PC-9 (cell line): ENCODE results near the gene NUDCD2. TPM values are rescaled to one million over a fixed set of nuclear protein-coding genes. Genes with fewer than 3 reads are reported as not detected.

ENCODE experiments used
- BruUV-seq: library from RNA; stranded (reverse); fragments of 400-500 nt; replicated peaks from 2 replicates; lab custom pipeline; 2021; lab: Mats Ljungman, UMichigan
- CTCF ChIA-PET: fragments of 300-600 bp; sonication (Branson Sonifier 250); formaldehyde crosslinking; loops from one replicate; lab custom pipeline; 2022; ENCODE audit warnings: antibody characterized with exemption; lab: Charles Lee
- POLR2A ChIA-PET: fragments of 300-600 bp; sonication (Branson Sonifier 250); formaldehyde crosslinking; loops from one replicate; lab custom pipeline; 2022; ENCODE audit warnings: antibody characterized with exemption; ENCODE audit not compliant: unreplicated experiment; lab: Charles Lee
- DNase-seq, 2 experiments: peaks; one replicate each; pipeline versions ENCODE4 v3.0.0 to v3.0.0-alpha.2; 2015 to 2022; ENCODE audit warnings: mixed read lengths in 1 of 2
- H2AFZ ChIP-seq: fragments of 200-600 bp; sonication (generic); 2 replicates; pipeline ENCODE4 v1.8.1; 2017; ENCODE audit warnings: antibody characterized with exemption
- H3F3A ChIP-seq: fragments of 200-600 bp; sonication (generic); 2 replicates; pipeline ENCODE4 v1.8.1; 2017; ENCODE audit warnings: antibody characterized with exemption, mild to moderate bottlenecking, low read depth; ENCODE audit not compliant: insufficient read depth
- H3K27ac ChIP-seq: fragments of 200-600 bp; sonication (generic); 2 replicates; pipeline ENCODE4 v1.6.1; 2016; ENCODE audit warnings: mixed run types
- H3K27me3 ChIP-seq: fragments of 200-600 bp; sonication (generic); 2 replicates; pipeline ENCODE4 v1.6.1; 2016; ENCODE audit warnings: low read depth, mixed run types; ENCODE audit not compliant: insufficient read depth
- H3K36me3 ChIP-seq: fragments of 200-600 bp; sonication (generic); 2 replicates; pipeline ENCODE4 v1.6.1; 2016; ENCODE audit warnings: low read depth, mixed run types
- H3K4me1 ChIP-seq: fragments of 200-600 bp; sonication (generic); replicated peaks from 2 replicates; pipeline ENCODE4 v1.6.1; 2016; ENCODE audit warnings: mixed run types; ENCODE audit not compliant: insufficient read depth
- H3K4me2 ChIP-seq: fragments of 200-600 bp; sonication (generic); 2 replicates; pipeline ENCODE4 v1.6.1; 2017; ENCODE audit warnings: mixed run types
- H3K4me3 ChIP-seq: fragments of 200-600 bp; sonication (generic); 2 replicates; pipeline ENCODE4 v1.6.1; 2016; ENCODE audit warnings: mixed run types
- H3K79me2 ChIP-seq: fragments of 200-600 bp; sonication (generic); 2 replicates; pipeline ENCODE4 v1.6.1; 2017; ENCODE audit warnings: low read depth, mixed run types
- H3K9me2 ChIP-seq: fragments of 200-600 bp; sonication (generic); 2 replicates; pipeline ENCODE4 v1.8.1; 2017; ENCODE audit warnings: mild to moderate bottlenecking; ENCODE audit not compliant: insufficient read depth
- H3K9me3 ChIP-seq: fragments of 200-600 bp; sonication (generic); 2 replicates; pipeline ENCODE4 v1.8.1; 2016; ENCODE audit warnings: low read depth; ENCODE audit not compliant: insufficient read depth
- H4K20me1 ChIP-seq: fragments of 200-600 bp; sonication (generic); 2 replicates; pipeline ENCODE4 v1.8.1; 2017; ENCODE audit not compliant: insufficient read depth
- EZH2 ChIP-seq: fragments of 200-600 bp; sonication (generic); IDR thresholded peaks from 2 replicates; pipeline ENCODE4 v1.8.0; 2017; ENCODE audit warnings: antibody characterized with exemption, low read depth
- intact Hi-C: fragments of 100-400 bp; cut with micrococcal nuclease; formaldehyde crosslinking; loops from one replicate; pipeline ENCODE4 v1.10.0; 2022; ENCODE audit not compliant: unreplicated experiment
- total RNA-seq: library from RNA; stranded (reverse); gene quantifications from 2 replicates; pipeline ENCODE4 v1.2.3, GENCODE V29; 2021
- TF ChIP-seq, protein P1 (sequence below): fragments of 200-600 bp; sonication (generic); conservative IDR thresholded peaks from 2 replicates; pipeline ENCODE4 v1.6.1; 2017; ENCODE audit warnings: mixed run types, antibody characterized with exemption, mild to moderate bottlenecking, moderate library complexity

Gene NUDCD2
- total RNA-seq, 1 experiment from 2014 or later: 68.6 TPM

DNA sequence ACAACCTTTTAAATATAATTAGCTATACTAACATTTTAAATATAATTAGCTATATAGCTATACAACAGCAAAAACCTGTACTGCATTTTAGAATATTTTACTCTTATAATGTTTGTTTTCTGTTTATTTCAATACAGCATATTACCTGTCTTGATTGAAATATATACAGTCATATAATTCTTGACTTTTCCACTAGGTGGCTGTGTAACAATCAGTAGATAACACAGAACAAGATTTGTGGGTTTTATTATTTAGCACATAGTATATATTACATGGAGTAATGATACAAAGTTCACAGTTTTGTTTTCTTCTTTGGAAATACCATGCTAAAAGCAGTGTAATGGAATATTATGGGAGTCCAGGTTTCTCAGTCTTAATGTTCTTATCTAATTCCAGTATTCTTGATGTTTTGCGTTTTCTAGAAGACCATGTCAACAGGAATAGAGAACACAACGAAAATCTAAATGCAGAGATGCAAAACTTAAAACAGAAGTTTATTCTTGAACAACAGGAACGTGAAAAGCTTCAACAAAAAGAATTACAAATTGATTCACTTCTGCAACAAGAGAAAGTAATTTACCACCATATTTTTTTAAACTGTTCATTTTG lies 13.8 kb upstream of the NUDCD2 start:
- CTCF ChIA-PET: no interaction called here

GRCh38 chr5:163467682-163468081 lies 7.8 kb upstream of the NUDCD2 start:
- Histone ChIP-seq H3K79me2 (peaks cover 21% of the 10 kb centered on the region), H4K20me1 (no peaks in the 10 kb centered on the region), H3K9me3 (no peaks in the 10 kb centered on the region), H3K27me3 (no peaks in the 10 kb centered on the region), H3K4me3 (no peak overlapping the region), H3K27ac (no peak overlapping the region), H3K4me1 (peaks cover 15% of the 10 kb centered on the region), H3F3A (0 out of 2 replicates have a peak, but pooled peaks cover 2% of the 10 kb centered on the region), H2AFZ (no peak overlapping the region), H3K36me3 (peaks cover 20% of the 10 kb centered on the region), H3K4me2 (no peak overlapping the region), H3K9me2 (no peaks in the 10 kb centered on the region)
- ChIA-PET POLR2A (no interaction called here), CTCF (no interaction called here)
- TF ChIP-seq, protein P1, sequence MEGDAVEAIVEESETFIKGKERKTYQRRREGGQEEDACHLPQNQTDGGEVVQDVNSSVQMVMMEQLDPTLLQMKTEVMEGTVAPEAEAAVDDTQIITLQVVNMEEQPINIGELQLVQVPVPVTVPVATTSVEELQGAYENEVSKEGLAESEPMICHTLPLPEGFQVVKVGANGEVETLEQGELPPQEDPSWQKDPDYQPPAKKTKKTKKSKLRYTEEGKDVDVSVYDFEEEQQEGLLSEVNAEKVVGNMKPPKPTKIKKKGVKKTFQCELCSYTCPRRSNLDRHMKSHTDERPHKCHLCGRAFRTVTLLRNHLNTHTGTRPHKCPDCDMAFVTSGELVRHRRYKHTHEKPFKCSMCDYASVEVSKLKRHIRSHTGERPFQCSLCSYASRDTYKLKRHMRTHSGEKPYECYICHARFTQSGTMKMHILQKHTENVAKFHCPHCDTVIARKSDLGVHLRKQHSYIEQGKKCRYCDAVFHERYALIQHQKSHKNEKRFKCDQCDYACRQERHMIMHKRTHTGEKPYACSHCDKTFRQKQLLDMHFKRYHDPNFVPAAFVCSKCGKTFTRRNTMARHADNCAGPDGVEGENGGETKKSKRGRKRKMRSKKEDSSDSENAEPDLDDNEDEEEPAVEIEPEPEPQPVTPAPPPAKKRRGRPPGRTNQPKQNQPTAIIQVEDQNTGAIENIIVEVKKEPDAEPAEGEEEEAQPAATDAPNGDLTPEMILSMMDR: no peak
- TF ChIP-seq EZH2: no peak
- DNase-seq: no peak
- intact Hi-C loops: no loop called here
- no TSS peak for BruUV-seq

More for the DNA sequence above, 13.8 kb upstream of the NUDCD2 start:
- Histone ChIP-seq H3K4me2 (no peak overlapping the region), H3K9me3 (no peaks in the 10 kb centered on the region), H3K4me1 (no peaks in the 10 kb centered on the region), H2AFZ (no peak overlapping the region), H3K79me2 (no peaks in the 10 kb centered on the region), H3F3A (peaks cover 4% of the 10 kb centered on the region; the same call in 1 of the 2 replicates), H3K27ac (no peak overlapping the region), H3K4me3 (no peak overlapping the region), H3K36me3 (peaks cover 40% of the 10 kb centered on the region), H3K9me2 (no peaks in the 10 kb centered on the region), H4K20me1 (peaks cover 5% of the 10 kb centered on the region; the same call in 1 of the 2 replicates), H3K27me3 (no peaks in the 10 kb centered on the region)
- intact Hi-C loops: loop anchor here (1.0 kb wide), 1 partner anchor 40 kb away; no protein-coding TSS in a partner anchor
- no peak for DNase-seq
- no TSS peak for BruUV-seq
- no peak for TF ChIP-seq EZH2
- TF ChIP-seq, protein P1: no peak
- POLR2A ChIA-PET: interaction anchor here (0.6 kb wide), 1 partner anchor 14 kb away, joined by 4 read pairs; no protein-coding TSS in a partner anchor

DNA sequence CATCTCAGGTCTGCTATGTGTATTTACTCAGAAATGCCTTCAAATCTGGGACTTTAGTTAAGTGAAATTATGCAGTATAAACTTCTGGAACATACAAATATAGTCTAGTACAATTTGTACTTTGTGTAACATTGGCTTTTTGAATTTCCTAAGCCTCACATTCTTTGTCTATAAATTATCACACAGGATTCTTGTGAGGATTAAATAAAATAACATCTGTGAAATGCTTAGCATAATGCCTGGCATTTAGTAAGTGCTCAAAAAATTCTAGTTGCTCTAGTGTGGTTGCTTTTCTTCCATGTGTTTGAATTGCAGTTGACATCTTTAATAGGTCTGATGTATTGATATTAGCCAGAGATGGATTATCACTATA lies 3.1 kb upstream of the NUDCD2 start:
- Histone ChIP-seq H3K27ac (0 out of 2 replicates have a peak overlapping the region, but pooled peaks have one; percentile 72), H3K9me2 (no peaks in the 10 kb centered on the region), H3K9me3 (no peaks in the 10 kb centered on the region), H3K4me2 (peak overlapping the region; percentile 98), H3K36me3 (no peaks in the 10 kb centered on the region; the same call in 1 of the 2 replicates), H3K4me3 (peak overlapping the region; percentile 1; the same call in 1 of the 2 replicates), H3F3A (peaks cover 27% of the 10 kb centered on the region), H3K27me3 (no peaks in the 10 kb centered on the region), H3K79me2 (peaks cover 57% of the 10 kb centered on the region), H2AFZ (no peak overlapping the region; the same call in 1 of the 2 replicates), H3K4me1 (peaks cover 31% of the 10 kb centered on the region), H4K20me1 (no peaks in the 10 kb centered on the region)
- CTCF ChIA-PET: no interaction called here
- POLR2A ChIA-PET: interaction anchor here (0.6 kb wide), 1 partner anchor 36 kb away, joined by 4 read pairs; no protein-coding TSS in a partner anchor
- no peak for TF ChIP-seq EZH2
- TF ChIP-seq, protein P1: no peak
- no peak for DNase-seq
- intact Hi-C loops: no loop called here
- no TSS peak for BruUV-seq
